Mucosa of descending colon (tissue), 3 donors: ENCODE results near the gene BCL2L15. TPM values are rescaled to one million over a fixed set of nuclear protein-coding genes. Genes with fewer than 3 reads are reported as not detected.

ENCODE experiments used
- ATAC-seq: fragments of 200-7000 bp; cut with Tn5 transposase; one replicate; pipeline ENCODE4 v1.9.1; 2020; ENCODE audit warnings: mild to moderate bottlenecking, moderate library complexity
- DNase-seq, 3 donors: peaks; one replicate each; pipeline ENCODE4 v3.0.0-alpha.2; 2020
- H3K36me3 ChIP-seq: fragments of 200-600 bp; one replicate; pipeline ENCODE4 v1.8.0; 2021; ENCODE audit warnings: low read depth, mild to moderate bottlenecking
- H3K4me1 ChIP-seq: fragments of 200-600 bp; one replicate; pipeline ENCODE4 v1.8.0; 2021; ENCODE audit warnings: low read depth, mild to moderate bottlenecking
- H3K4me3 ChIP-seq: fragments of 200-600 bp; one replicate; pipeline ENCODE4 v1.8.0; 2021; ENCODE audit warnings: mild to moderate bottlenecking
- H3K9me3 ChIP-seq: fragments of 200-600 bp; one replicate; pipeline ENCODE4 v1.8.0; 2021; ENCODE audit warnings: mild to moderate bottlenecking
- intact Hi-C, 2 donors: fragments of 100-400 bp; cut with DNase I in 1 of 2; cut with micrococcal nuclease in 1 of 2; formaldehyde crosslinking; loops; one replicate each; pipeline versions ENCODE4 v1.11.0 to v1.11.1; 2022; cut with DNase I, micrococcal nuclease
- total RNA-seq, 3 donors: library from RNA; stranded (reverse); fragmentation: NEBNext Ultra II Directional in 2 of 3; extraction: Animal tissue kit (Norgen Biotek cat#: 25700) in 2 of 3; gene quantifications; one replicate each; pipeline versions ENCODE4 v1.2.1 to v1.2.4, GENCODE V29; 2021 to 2023
- TF ChIP-seq, protein P1 (sequence below): fragments of 200-600 bp; IDR thresholded peaks from one replicate; pipeline ENCODE4 v1.8.0; 2022; ENCODE audit warnings: antibody characterized with exemption, mild to moderate bottlenecking
- donor health status: DM: no; HTN: no; CAD: no; lungs with moderate emphysema.
- donor health status: DM: no; HTN: no; CAD: no.
- donor health status: DM: no; HTN: yes; CAD: no.

Gene BCL2L15
- total RNA-seq, 3 donors from 2014 or later: 72.4 to 197 (median 153) TPM

- TF ChIP-seq, protein P1, sequence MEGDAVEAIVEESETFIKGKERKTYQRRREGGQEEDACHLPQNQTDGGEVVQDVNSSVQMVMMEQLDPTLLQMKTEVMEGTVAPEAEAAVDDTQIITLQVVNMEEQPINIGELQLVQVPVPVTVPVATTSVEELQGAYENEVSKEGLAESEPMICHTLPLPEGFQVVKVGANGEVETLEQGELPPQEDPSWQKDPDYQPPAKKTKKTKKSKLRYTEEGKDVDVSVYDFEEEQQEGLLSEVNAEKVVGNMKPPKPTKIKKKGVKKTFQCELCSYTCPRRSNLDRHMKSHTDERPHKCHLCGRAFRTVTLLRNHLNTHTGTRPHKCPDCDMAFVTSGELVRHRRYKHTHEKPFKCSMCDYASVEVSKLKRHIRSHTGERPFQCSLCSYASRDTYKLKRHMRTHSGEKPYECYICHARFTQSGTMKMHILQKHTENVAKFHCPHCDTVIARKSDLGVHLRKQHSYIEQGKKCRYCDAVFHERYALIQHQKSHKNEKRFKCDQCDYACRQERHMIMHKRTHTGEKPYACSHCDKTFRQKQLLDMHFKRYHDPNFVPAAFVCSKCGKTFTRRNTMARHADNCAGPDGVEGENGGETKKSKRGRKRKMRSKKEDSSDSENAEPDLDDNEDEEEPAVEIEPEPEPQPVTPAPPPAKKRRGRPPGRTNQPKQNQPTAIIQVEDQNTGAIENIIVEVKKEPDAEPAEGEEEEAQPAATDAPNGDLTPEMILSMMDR: no peak
- Histone ChIP-seq H3K4me3 (no peak overlapping the region), H3K36me3 (no peaks in the 10 kb centered on the region), H3K4me1 (no peaks in the 10 kb centered on the region), H3K9me3 (no peaks in the 10 kb centered on the region)
- no peak for DNase-seq
- intact Hi-C loops: no loop called here
- no peak for ATAC-seq
These were observed 18.8 kb downstream of the BCL2L15 start for GRCh38 chr1:113868387-113869083.

DNA sequence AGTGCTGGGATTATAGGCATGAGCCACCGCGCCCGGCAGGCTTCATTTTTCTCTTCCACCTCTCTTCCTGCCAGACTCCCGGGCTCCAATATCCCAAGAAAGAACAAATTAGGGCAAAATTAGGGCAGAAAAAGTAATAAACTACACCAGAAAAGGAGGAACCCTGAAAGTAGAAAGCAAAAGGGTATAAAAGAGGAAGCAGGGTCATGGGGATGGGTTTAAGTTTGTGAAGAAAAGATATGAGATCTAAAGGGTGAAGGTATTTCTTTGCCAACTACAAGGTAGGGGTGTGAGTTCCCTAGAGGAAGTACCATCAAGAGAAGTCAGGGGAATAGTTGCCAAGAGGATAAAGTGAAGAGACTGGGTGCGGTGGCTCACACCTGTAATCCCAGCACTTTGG is 25.7 kb downstream of the BCL2L15 start:
- Histone ChIP-seq H3K4me3 (no peak overlapping the region), H3K9me3 (no peaks in the 10 kb centered on the region), H3K4me1 (no peaks in the 10 kb centered on the region), H3K36me3 (no peaks in the 10 kb centered on the region)
- intact Hi-C loops: no loop called here
- no peak for DNase-seq
- ATAC-seq: no peak
- TF ChIP-seq, protein P1: no peak

- Histone ChIP-seq H3K4me1 (no peaks in the 10 kb centered on the region), H3K9me3 (no peaks in the 10 kb centered on the region), H3K36me3 (no peaks in the 10 kb centered on the region), H3K4me3 (no peak overlapping the region)
- TF ChIP-seq, protein P1: no peak
- ATAC-seq (no peak), DNase-seq (no peak)
- intact Hi-C loops: no loop called here
These were observed 26.5 kb downstream of the BCL2L15 start for GRCh38 chr1:113860891-113861290.

DNA sequence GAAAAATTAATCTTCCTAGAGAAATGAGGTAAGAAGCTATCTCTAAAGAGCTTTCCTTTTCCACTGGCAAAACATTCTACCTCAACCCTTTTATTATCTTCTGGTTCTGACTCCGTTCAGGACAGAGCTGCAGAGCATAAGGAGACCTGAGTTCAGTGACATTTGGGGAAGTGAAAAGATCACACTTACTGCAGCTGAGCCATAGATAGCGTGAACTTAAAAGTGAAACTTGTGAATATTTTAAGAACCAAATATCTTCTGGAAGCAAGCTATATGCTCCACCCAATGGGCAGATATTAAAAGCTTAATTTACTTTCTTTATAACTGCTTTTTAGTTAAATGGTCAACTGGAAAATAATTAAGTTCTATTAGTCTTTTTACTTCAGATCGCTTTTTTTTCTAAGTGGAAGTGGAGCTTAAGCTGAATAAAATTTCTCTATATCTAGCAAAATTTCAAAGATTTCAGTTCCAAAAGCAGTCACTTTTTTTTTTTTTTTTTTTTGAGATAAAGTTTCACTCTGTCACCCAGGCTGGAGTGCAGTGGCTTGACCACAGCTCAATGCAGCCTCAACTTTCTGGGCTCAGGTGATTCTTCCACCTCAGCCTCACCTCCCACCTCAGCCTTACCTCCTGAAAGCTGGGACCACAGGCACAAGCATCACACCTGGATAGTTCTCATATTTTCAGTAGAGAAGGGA is 27.8 kb downstream of the BCL2L15 start:
- H3K36me3 ChIP-seq: no peaks in the 10 kb centered on the region
- intact Hi-C loops: no loop called here
- H3K4me3 ChIP-seq: no peak overlapping the region
- TF ChIP-seq, protein P1: no peak
- no peak for DNase-seq
- H3K4me1 ChIP-seq: no peaks in the 10 kb centered on the region
- no peaks in the 10 kb centered on the region for H3K9me3 ChIP-seq
- ATAC-seq: peak; percentile 67

- H3K36me3 ChIP-seq: no peaks in the 10 kb centered on the region
- ATAC-seq: no peak
- H3K4me1 ChIP-seq: no peaks in the 10 kb centered on the region
- TF ChIP-seq, protein P1: no peak
- H3K4me3 ChIP-seq: no peak overlapping the region
- no peak for DNase-seq
- no peaks in the 10 kb centered on the region for H3K9me3 ChIP-seq
- intact Hi-C loops: no loop called here
These were observed 28.4 kb downstream of the BCL2L15 start for GRCh38 chr1:113858982-113859381.
